Sciatic nerve (tissue), 2 donors: ENCODE data around the gene SHQ1. TPM values are rescaled to one million over a fixed set of nuclear protein-coding genes. Genes with fewer than 3 reads are reported as not detected.
"Not testable (repeated sequence)": the region's sequence is repeated elsewhere in the genome, so short reads cannot be mapped to it uniquely, and the experiment has no call there.

Experiments used
- ATAC-seq: fragments of 200-7000 bp; cut with Tn5 transposase; one replicate; pipeline ENCODE4 v1.9.1; 2020; ENCODE audit warnings: mild to moderate bottlenecking, moderate library complexity
- DNase-seq: peaks from one replicate; pipeline ENCODE4 v3.0.0-alpha.2; 2020; ENCODE audit warnings: low spot score
- intact Hi-C: fragments of 100-400 bp; cut with DNase I; formaldehyde crosslinking; loops from one replicate; pipeline ENCODE4 v1.14.2; 2022
- total RNA-seq: library from RNA; stranded (reverse); fragmentation: NEBNext Ultra II Directional; extraction: Animal tissue kit (Norgen Biotek cat#: 25700); gene quantifications from one replicate; pipeline ENCODE4 v1.2.1, GENCODE V29; 2021
- donor health status: DM: no; HTN: no; CAD: no.
- donor health status: DM: no; HTN: no; CAD: no.

Gene SHQ1
- total RNA-seq, 1 donor from 2014 or later = 16.2 TPM

GRCh38 chr3:72728958-72729467 lies 119.2 kb downstream of the SHQ1 start:
- intact Hi-C loops = no loop called here
- ATAC-seq (no peak), DNase-seq (no peak)

DNA sequence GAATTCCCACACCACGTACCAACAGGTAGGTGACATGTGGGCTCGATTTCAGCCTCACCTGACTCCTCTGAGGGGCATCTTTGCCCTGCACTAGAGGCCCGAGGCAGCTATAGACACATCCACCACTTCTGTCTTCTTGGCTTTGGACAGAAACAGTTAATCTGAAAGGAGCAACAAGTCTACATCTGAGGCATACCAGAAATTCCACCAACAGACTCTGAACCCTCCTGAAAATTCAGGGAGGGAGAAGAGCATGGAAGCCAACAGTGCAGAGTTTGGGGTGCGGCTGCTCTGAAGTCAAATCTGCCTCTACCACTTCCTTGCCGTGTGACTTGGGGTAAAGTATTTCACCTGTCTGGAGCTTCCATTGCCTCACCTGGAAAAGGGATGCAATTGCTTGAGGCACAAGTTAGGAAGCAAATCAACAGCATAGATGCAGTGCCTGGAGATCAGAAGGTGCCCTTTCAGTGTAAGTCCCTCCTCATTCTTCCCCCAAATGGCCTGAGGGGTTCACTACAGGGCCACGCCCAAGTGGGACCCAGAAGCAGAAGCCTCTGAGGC lies 119.8 kb downstream of the SHQ1 start:
- no peak for ATAC-seq

DNA sequence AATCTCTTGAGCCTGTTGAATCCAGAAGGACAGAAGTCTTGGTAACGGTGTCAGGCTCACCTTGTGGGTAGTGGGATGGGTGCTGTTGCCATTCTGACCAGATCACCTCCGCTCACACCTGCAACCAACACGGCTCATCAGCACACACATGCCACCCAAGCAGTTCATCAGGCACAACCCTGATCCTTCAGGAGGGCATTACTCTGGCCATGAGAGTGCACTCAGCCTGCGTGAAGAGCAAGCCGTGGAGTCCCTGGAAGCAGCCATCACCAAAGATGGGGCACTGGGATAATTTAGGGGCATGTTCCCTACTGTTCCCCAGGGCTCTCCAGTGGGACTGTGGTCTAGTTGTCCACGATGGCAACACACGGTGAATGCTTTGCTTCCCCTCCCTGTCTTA lies 120.5 kb downstream of the SHQ1 start:
- ATAC-seq = no peak
- intact Hi-C loops = no loop called here
- DNase-seq = no peak

More for the DNA sequence above, 119.8 kb downstream of the SHQ1 start:
- intact Hi-C loops = no loop called here
- no peak for DNase-seq

DNA sequence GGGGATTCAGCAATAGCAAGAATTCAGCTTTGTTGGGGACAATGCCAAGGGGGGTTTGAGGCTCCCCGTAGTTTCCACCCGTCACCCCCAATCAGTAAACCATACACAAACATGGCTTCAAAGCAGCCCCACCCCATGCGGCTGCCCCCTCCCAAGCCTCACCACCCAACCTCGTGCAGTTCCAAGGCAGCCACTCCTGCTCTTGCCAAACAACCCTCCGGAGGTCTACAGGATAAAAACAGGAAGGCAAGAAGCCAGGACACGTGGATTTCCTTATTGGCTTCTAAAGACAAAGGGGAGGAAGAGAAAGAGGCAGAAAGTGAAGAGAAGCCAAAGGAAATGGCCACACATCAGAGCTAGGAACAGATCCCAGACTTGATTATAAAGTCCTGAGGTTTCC lies 121.1 kb downstream of the SHQ1 start:
- DNase-seq = no peak
- intact Hi-C loops = no loop called here
- peak; percentile 53 for ATAC-seq

GRCh38 chr3:72725229-72725628 lies 123.0 kb downstream of the SHQ1 start:
- ATAC-seq = no peak
- intact Hi-C loops = no loop called here
- no peak for DNase-seq

GRCh38 chr3:72724070-72724469 lies 124.2 kb downstream of the SHQ1 start:
- DNase-seq (no peak), ATAC-seq (no peak)
- intact Hi-C loops = no loop called here

- intact Hi-C loops = no loop called here
- no peak for DNase-seq
- peak; percentile 83 for ATAC-seq
Observed at GRCh38 chr3:72722930-72723726, 125.1 kb downstream of the SHQ1 start.

DNA sequence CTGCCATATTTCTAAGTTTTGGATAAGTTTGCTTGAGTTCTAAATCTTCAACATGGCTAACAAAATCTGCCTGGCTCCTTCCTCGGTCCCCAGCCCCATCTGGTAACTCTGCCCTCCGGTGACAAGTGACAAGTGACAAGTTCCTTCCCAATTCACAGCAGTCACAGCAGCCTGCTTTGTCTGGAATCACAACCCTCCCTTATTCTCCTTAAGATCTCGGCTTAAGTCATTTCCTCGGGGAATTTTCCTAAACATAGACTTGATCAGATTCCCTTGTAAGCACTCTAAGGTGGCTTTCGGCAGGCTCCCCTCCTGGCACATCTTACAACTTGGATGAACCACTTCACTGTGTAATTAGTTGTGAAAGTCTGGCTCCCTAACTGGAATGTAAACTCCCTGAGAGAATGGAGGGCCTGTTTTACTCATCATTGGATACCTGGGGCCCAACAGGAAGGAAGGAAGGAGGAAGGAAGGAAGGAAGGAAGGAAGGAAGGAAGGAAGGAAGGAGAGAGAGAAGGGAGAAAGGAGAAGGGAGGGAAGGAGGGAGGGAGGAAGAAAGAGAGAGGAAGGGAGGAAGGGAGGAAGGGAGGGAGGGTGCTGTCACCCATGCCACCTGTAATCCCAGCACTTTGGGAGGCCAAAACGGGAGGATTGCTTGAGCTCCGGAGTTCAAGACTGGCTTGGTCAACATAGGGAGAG lies 126.4 kb downstream of the SHQ1 start:
- DNase-seq = no peak
- no peak for ATAC-seq
- intact Hi-C loops = no loop called here

DNA sequence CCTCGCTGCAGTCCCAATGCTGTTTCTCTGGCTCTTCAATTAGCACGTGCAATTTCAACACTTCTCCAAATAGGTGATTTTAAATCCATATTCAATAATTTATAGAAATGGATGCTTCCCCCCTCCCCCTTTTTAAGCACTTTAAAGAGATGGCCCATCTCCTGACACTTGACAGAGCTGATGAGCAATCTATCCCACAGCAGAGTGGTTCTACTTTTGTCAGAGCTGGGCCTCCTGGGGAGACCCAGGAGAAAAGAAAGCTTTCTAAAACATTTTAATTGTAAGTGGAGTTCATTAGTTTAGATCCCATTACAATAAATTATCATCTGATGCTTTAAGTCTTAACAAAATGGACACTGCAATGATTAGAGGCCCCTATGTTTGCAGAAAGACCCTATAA lies 127.7 kb downstream of the SHQ1 start:
- no peak for DNase-seq
- intact Hi-C loops = no loop called here
- no peak for ATAC-seq

- intact Hi-C loops = no loop called here
- ATAC-seq (no peak), DNase-seq (no peak)
Observed at GRCh38 chr3:72719137-72719536, 129.1 kb downstream of the SHQ1 start.

DNA sequence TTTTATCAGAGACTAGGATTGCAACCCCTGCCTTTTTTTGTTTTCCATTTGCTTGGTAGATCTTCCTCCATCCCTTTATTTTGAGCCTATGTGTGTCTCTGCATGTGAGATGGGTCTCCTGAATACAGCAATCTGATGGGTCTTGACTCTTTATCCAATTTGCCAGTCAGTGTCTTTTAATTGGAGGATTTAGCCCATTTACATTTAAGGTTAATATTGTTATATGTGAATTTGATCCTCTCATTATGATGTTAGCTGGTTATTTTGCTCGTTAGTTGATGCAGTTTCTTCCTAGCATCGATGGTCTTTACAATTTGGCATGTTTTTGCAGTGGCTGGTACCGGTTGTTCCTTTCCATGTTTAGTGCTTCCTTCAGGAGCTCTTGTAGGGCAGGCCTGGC lies 134.1 kb downstream of the SHQ1 start:
- DNase-seq, intact Hi-C loops, ATAC-seq: not testable (repeated sequence)

- intact Hi-C loops, ATAC-seq, DNase-seq: not testable (repeated sequence)
Observed at GRCh38 chr3:72710471-72710870, 137.8 kb downstream of the SHQ1 start.

GRCh38 chr3:72708441-72708840 lies 139.8 kb downstream of the SHQ1 start:
- intact Hi-C loops = no loop called here

DNA sequence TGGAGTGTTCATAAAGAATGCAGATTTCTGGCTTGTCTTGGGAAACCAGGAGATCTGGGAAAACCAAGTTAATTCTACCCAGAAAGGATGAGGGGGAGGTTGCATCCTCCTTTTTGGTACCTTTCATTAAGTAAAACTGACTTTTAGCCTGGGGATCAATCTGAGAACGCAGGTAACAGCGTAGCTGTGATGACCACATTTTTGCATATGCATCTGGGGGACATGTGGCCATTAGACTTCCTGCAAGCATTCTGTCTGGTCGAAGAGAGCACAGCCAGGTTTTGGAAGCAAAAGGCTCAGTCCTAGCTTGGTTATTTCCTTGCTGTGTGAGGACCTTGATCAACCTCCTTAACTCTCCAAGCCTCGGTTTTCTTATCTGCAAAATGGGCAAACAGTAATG lies 145.2 kb downstream of the SHQ1 start:
- no peak for DNase-seq
- intact Hi-C loops = no loop called here
- ATAC-seq = no peak

More at GRCh38 chr3:72708441-72708840, 139.8 kb downstream of the SHQ1 start:
- ATAC-seq (no peak), DNase-seq (no peak)

GRCh38 chr3:72702390-72702789 lies 145.9 kb downstream of the SHQ1 start:
- ATAC-seq = no peak
- intact Hi-C loops = no loop called here
- DNase-seq = no peak

DNA sequence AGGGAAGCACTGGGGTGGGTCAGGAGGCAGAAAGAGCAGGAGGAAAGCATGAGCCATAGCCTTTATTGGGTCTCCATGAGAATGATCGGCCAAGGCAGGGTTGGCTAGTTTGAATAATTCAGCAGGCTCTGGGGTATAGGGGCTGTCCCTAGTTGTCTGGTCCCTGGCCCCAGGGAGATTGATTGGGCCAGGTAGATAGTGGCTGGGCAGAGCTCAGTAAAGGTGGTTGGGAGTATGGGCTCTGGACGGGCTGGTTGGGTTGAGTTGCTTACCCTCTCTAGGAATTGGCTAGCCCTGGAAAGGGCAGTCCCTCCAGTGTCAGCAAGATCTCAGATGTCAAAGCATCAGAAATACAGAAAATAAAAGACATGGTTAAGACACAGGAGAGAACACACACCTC lies 148.1 kb downstream of the SHQ1 start:
- no peak for DNase-seq
- no peak for ATAC-seq
- intact Hi-C loops = no loop called here

DNA sequence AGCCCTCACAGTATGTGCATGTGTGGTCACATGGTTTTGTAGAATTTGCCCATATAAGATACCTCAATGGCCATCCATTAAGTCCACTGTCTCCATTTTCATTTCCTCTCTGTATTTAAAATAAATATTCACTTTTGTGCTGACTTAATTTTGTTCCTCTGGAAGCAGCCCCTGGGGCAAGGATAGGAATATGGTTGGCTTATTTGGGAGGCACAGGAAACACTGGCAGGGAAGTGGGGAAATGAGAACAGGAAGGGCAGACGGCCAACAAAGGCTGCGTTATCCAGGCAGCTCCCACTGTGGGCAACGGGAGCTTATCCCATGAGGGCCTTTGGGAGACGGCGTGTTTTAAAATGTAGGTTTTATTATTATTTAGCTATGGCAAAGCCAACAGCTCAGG lies 148.6 kb downstream of the SHQ1 start:
- no peak for DNase-seq
- ATAC-seq = no peak
- intact Hi-C loops = no loop called here
